ENCODE data around the gene CORO2A. TPM values are rescaled to one million over a fixed set of nuclear protein-coding genes. Genes with fewer than 3 reads are reported as not detected.
"Not testable (repeated sequence)": the region's sequence is repeated elsewhere in the genome, so short reads cannot be mapped to it uniquely, and the experiment has no call there.

Gene CORO2A
- total RNA-seq, 4 donors from 2014 or later: 1.1 to 3.5 (median 2.1) TPM

GRCh38 chr9:98078895-98079294 is 113.5 kb downstream of the CORO2A start:
- H3K9me3 ChIP-seq: no peaks in the 10 kb centered on the region
- H3K27me3 ChIP-seq: no peaks in the 10 kb centered on the region
- TF ChIP-seq POLR2A (IDR thresholded peaks at IDR 0.05) (no peak), CTCF (IDR thresholded peaks at IDR 0.05) (no peak)
- no peak overlapping the region for H3K27ac ChIP-seq
- no peak overlapping the region for H3K4me3 ChIP-seq (replicated peaks in 1 of 3)
- DNase-seq: no peak
- intact Hi-C loops (cut with DNase I): no loop called here
- WGBS, 2 donors: 85 to 88% methylated on average over 5 of the region's 5 CpGs
- peaks cover 0 to 7% of the 10 kb centered on the region in 2 donors for H3K4me1 ChIP-seq
- peaks cover 23 to 32% of the 10 kb centered on the region in 2 donors for H3K36me3 ChIP-seq

DNA sequence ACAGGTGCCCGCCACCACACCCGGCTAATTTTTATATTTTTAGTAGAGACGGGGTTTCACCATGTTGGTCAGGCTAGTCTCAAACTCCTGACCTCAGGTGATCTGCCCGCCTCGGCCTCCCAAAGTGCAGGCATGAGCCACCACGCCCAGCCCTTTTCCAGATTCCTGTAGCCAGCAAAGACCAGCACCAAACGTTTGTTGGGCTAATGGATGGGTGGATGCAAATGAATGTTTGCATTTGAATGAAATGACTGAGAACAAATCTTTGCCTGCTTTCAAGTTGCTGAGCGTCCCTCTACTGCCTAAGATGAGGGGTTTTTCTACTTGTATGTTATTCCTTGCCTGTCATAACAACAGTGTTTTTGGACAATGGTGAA is 115.9 kb downstream of the CORO2A start:
- WGBS, 2 donors: 80 to 92% methylated on average over 8 of the region's 8 CpGs
- H3K4me1 ChIP-seq; DNase-seq; H3K27ac ChIP-seq; H3K27me3 ChIP-seq; H3K9me3 ChIP-seq; H3K4me3 ChIP-seq (replicated peaks in 1 of 3); intact Hi-C loops (cut with DNase I): not testable (repeated sequence)
- H3K36me3 ChIP-seq: peaks cover 17 to 28% of the 10 kb centered on the region in 2 donors

GRCh38 chr9:98075332-98075805 is 117.1 kb downstream of the CORO2A start:
- intact Hi-C loops (cut with DNase I): no loop called here
- Histone ChIP-seq H3K4me1 (peaks cover 0 to 7% of the 10 kb centered on the region in 2 donors), H3K27ac (no peak overlapping the region), H3K9me3 (no peaks in the 10 kb centered on the region), H3K36me3 (peaks cover 6 to 17% of the 10 kb centered on the region in 2 donors), H3K4me3 (replicated peaks in 1 of 3) (no peak overlapping the region), H3K27me3 (no peaks in the 10 kb centered on the region)
- no peak for DNase-seq
- TF ChIP-seq POLR2A (IDR thresholded peaks at IDR 0.05) (no peak), CTCF (IDR thresholded peaks at IDR 0.05) (no peak)
- 59 to 81% methylated on average over 6 of the region's 6 CpGs for WGBS, 2 donors

DNA sequence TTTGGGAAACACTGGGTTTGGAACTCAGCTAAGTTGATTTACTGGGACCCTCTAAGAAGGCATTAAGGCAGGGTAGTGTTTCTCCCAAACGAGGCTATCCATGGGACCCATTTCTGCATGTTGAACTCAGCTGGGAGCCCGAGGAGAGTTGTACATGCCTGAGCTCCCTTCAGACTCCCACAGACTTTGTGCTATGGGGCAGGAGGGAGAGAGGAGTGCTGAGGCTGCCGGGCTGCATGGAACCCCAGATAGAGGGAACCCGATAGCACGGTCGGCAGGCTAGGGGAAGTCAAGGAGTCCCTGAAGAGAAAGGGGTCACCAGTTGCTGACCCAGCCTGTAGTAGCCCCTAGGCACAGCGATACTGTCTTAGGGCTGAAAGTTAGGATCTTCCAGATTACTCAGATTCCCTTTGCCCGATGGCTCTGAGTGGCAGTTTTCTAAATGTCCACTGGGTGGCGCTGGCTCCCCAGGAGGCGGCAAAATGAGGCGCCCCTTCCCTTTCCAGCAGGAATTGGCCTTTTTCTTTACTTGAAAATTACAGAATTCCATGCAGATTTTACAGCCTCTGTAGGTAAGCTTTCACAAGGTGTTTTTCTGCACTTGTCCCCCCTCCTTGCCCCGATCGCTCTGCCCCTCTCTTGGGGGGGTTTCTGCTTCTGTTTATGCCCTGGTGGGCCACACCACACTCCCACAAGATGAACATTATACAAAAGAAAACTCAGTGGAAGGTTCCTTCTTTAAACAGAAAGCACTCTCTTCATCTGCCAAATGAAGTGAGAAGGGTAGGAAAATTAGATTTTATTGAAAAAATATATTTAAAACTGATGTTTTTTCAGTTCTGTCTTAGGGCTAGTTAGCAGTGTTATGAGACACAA is 118.1 kb downstream of the CORO2A start:
- no peak overlapping the region for H3K27ac ChIP-seq
- peaks cover 0 to 7% of the 10 kb centered on the region in 2 donors for H3K4me1 ChIP-seq
- intact Hi-C loops (cut with DNase I): loop anchor here (5.0 kb wide), 2 partner anchors 118 to 188 kb away; partner anchors contain the start of gene CORO2A

DNA sequence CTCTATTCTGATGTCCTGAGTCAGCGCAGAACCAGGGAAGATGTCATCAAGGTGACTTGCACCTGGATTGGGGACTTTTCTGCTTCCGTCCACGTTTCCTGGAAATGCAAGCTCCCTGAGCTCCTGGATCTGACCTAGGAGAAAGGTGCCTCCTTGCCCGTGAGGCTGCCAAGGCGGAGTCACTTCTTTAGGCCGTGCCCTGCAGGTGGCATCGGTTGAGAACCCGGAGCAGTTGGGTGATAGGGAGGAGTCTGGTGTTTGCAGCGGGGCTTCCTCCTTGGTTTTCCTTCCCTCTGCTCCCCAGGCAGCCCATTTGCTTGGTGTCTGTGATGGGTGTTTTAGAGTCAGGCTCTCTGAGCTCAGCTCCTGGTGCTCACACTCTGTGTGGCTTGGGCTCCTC is 120.7 kb downstream of the CORO2A start:
- Histone ChIP-seq H3K27ac (no peak overlapping the region), H3K36me3 (no peaks in the 10 kb centered on the region), H3K4me3 (replicated peaks in 1 of 3) (no peak overlapping the region), H3K4me1 (peaks cover 0 to 7% of the 10 kb centered on the region in 2 donors), H3K27me3 (no peaks in the 10 kb centered on the region), H3K9me3 (no peaks in the 10 kb centered on the region)
- TF ChIP-seq POLR2A (IDR thresholded peaks at IDR 0.05): no peak
- TF ChIP-seq CTCF (IDR thresholded peaks at IDR 0.05): no peak
- no peak for DNase-seq
- intact Hi-C loops (cut with DNase I): loop anchor here (5.0 kb wide), 2 partner anchors 121 to 191 kb away; partner anchors contain the start of gene CORO2A
- WGBS, 2 donors: 78 to 83% methylated on average over 7 to 9 of the region's 9 CpGs

More for the DNA sequence above, 118.1 kb downstream of the CORO2A start:
- 23 to 27% methylated on average over 12 to 13 of the region's 13 CpGs for WGBS, 2 donors
- H3K9me3 ChIP-seq: no peaks in the 10 kb centered on the region
- H3K36me3 ChIP-seq: peaks cover 0 to 10% of the 10 kb centered on the region in 2 donors
- DNase-seq: peak; percentile 61 to 69
- no peaks in the 10 kb centered on the region for H3K27me3 ChIP-seq
- TF ChIP-seq CTCF (IDR thresholded peaks at IDR 0.05) (peak; percentile 79 to 97 (median 91)), POLR2A (IDR thresholded peaks at IDR 0.05) (no peak)
- no peak overlapping the region for H3K4me3 ChIP-seq (replicated peaks in 1 of 3)

Small RNA genes lying within 50 kb of the gene (microRNA-seq; reads per million reads assigned to microRNA genes)
- not detected for gene MIR6854

Small RNA genes lying within 50 kb of the gene (small RNA-seq; reads per million reads assigned to genes)
- gene MIR6854 (not detected), gene RF00017 (not detected)

Other genes with a start within 250 kb of the CORO2A start
- 10 to 100 TPM; 19.7 to 32.1 (median 27.5) TPM for gene ANP32B, start 209.3 kb downstream of the CORO2A start, total RNA-seq
- 10 to 100 TPM; 28.5 to 68.8 (median 53.6) TPM for gene NANS, start 135.9 kb downstream of the CORO2A start, total RNA-seq
- gene TRIM14, start 73.4 kb downstream of the CORO2A start, total RNA-seq: 1 to 10 TPM; 3.9 to 8.1 (median 5.2) TPM
- gene TBC1D2, start 63.0 kb upstream of the CORO2A start, total RNA-seq: 10 to 100 TPM; 12.9 to 20.9 (median 18.3) TPM